RWPE1 (cell line): ENCODE results near the gene GRID2.
A peak's percentile ranks its signal among the peaks of the same experiment; 100 is the strongest.

Source experiments
- CTCF ChIA-PET: fragments of 350-600 bp; sonication (Branson Sonifier 250); formaldehyde crosslinking; extraction: SDS; loops from one replicate; lab custom pipeline; 2021; lab: Yijun Ruan, JAX
- POLR2A ChIA-PET: fragments of 400-600 bp; formaldehyde crosslinking; extraction: SDS; loops from one replicate; lab custom pipeline; 2020; ENCODE audit warnings: antibody characterized with exemption; ENCODE audit not compliant: low non-redundant PET; lab: Yijun Ruan, JAX
- DNase-seq: peaks from one replicate; pipeline ENCODE4 v3.0.0; 2012; ENCODE audit warnings: low spot score
- H3K27ac ChIP-seq: fragments of 450-650 bp; 2 replicates; pipeline ENCODE4 v1.5.1; 2017
- CTCF ChIP-seq: fragments of 450-650 bp; conservative IDR thresholded peaks from 2 replicates; pipeline ENCODE4 v1.5.1; 2017; ENCODE audit warnings: low read depth, mild to moderate bottlenecking

Gene GRID2

GRCh38 chr4:93313197-93313596 is 1009.4 kb downstream of the GRID2 start:
- ChIA-PET POLR2A (no interaction called here), CTCF (no interaction called here)
- DNase-seq, result peak; percentile 9
- H3K27ac ChIP-seq, result no peak overlapping the region
- no peak for TF ChIP-seq CTCF

- POLR2A ChIA-PET, result no interaction called here
- H3K27ac ChIP-seq, result no peak overlapping the region
- CTCF ChIA-PET, result no interaction called here
- TF ChIP-seq CTCF, result no peak
- no peak for DNase-seq
Measured at GRCh38 chr4:93317057-93317456, 1013.3 kb downstream of the GRID2 start.

- ChIA-PET CTCF (no interaction called here), POLR2A (no interaction called here)
- H3K27ac ChIP-seq, result no peak overlapping the region
- peak; percentile 34 for DNase-seq
- no peak for TF ChIP-seq CTCF
Measured at GRCh38 chr4:93317561-93317960, 1013.8 kb downstream of the GRID2 start.

GRCh38 chr4:93319041-93319440 is 1015.3 kb downstream of the GRID2 start:
- POLR2A ChIA-PET, result no interaction called here
- CTCF ChIA-PET, result no interaction called here
- H3K27ac ChIP-seq, result no peak overlapping the region
- no peak for TF ChIP-seq CTCF
- DNase-seq, result no peak

- CTCF ChIA-PET, result no interaction called here
- POLR2A ChIA-PET, result no interaction called here
- no peak overlapping the region for H3K27ac ChIP-seq
- TF ChIP-seq CTCF, result no peak
- DNase-seq, result no peak
Measured at GRCh38 chr4:93320356-93320755, 1016.6 kb downstream of the GRID2 start.

- ChIA-PET POLR2A (no interaction called here), CTCF (no interaction called here)
- TF ChIP-seq CTCF, result no peak
- DNase-seq, result no peak
- no peak overlapping the region for H3K27ac ChIP-seq
Measured at GRCh38 chr4:93327346-93327745, 1023.6 kb downstream of the GRID2 start.

GRCh38 chr4:93334003-93334402 is 1030.2 kb downstream of the GRID2 start:
- no peak overlapping the region for H3K27ac ChIP-seq
- ChIA-PET CTCF (interaction anchor here (0.6 kb wide), 2 partner anchors 26 to 377 kb away, joined by 3 to 5 read pairs; no protein-coding TSS in a partner anchor), POLR2A (no interaction called here)
- TF ChIP-seq CTCF, result no peak
- no peak for DNase-seq
